Gastroesophageal sphincter (tissue), 4 donors: Measurements from ENCODE around the gene FNBP1. TPM values are rescaled to one million over a fixed set of nuclear protein-coding genes. Genes with fewer than 3 reads are reported as not detected.
A peak's percentile ranks its signal among the peaks of the same experiment; 100 is the strongest.

ENCODE experiments used
- ATAC-seq: fragments of 150-250 bp; one replicate; pipeline ENCODE4 v1.9.1; 2016; ENCODE audit warnings: mild to moderate bottlenecking, moderate library complexity
- H3K27ac ChIP-seq, 4 donors: fragments of 200-600 bp; sonication (generic) in 3 of 4; 1 replicate in 3 of 4; 2 replicates in 1 of 4; pipeline ENCODE4 v1.5.1; 2016 to 2019
- H3K27me3 ChIP-seq: fragments of 200-600 bp; sonication (generic); one replicate; pipeline ENCODE4 v1.5.1; 2019
- H3K36me3 ChIP-seq, 2 donors: fragments of 200-600 bp; sonication (generic); one replicate each; pipeline ENCODE4 v1.5.1; 2019; ENCODE audit warnings: control low read depth in 1 of 2
- H3K4me1 ChIP-seq, 3 donors: fragments of 200-600 bp; sonication (generic); 1 replicate in 2 of 3; 2 replicates in 1 of 3; pipeline ENCODE4 v1.5.1; 2016 to 2019; ENCODE audit warnings: control low read depth in 2 of 3
- H3K4me3 ChIP-seq, 2 donors: fragments of 200-600 bp; sonication (generic); one replicate each; pipeline ENCODE4 v1.5.1; 2019; ENCODE audit warnings: mild to moderate bottlenecking in 1 of 2, moderate library complexity in 1 of 2
- H3K9me3 ChIP-seq, 3 donors: fragments of 200-600 bp; sonication (generic); one replicate each; pipeline ENCODE4 v1.5.1; 2017 to 2019; ENCODE audit warnings: control low read depth in 2 of 3
- EP300 ChIP-seq: sonication (generic); formaldehyde crosslinking; IDR thresholded peaks from one replicate; pipeline ENCODE4 v1.6.1; 2017; ENCODE audit warnings: antibody characterized with exemption, mild to moderate bottlenecking
- POLR2A ChIP-seq, 2 donors: fragments of 450-650 bp; IDR thresholded peaks; one replicate each; pipeline ENCODE4 v1.6.1; 2017; ENCODE audit warnings: antibody characterized with exemption in 2 of 2, mild to moderate bottlenecking in 2 of 2, moderate library complexity in 1 of 2
- POLR2AphosphoS5 ChIP-seq: sonication (generic); formaldehyde crosslinking; IDR thresholded peaks from one replicate; pipeline ENCODE4 v1.6.1; 2017; ENCODE audit warnings: antibody characterized with exemption
- WGBS, 2 donors: methylation state at CpG; one replicate each; pipeline ENCODE4 v1.1.5; 2018; ENCODE audit warnings: low coverage in 1 of 2; 5-methylcytosine and 5-hydroxymethylcytosine counted together
- total RNA-seq, 4 donors: library from RNA; depleted of rRNA; stranded (reverse); fragments of >200 nt; gene quantifications; one replicate each; pipeline ENCODE4 v1.1.0, GENCODE V29; 2016
- TF ChIP-seq, protein P1 (sequence below), 4 experiments: fragments of 200-600 bp in 2 of 4; fragments of 450-650 bp in 2 of 4; sonication (generic) in 1 of 4; IDR thresholded peaks; one replicate each; pipeline ENCODE4 v1.5.1; 2017 to 2019; ENCODE audit warnings: antibody characterized with exemption in 4 of 4, mild to moderate bottlenecking in 2 of 4, moderate library complexity in 2 of 4

FNBP1 gene
- total RNA-seq, 4 donors from 2014 or later, result 119 to 343 (median 188) TPM

- TF ChIP-seq POLR2A (IDR thresholded peaks at IDR 0.05), result no peak
- TF ChIP-seq POLR2AphosphoS5, result peak; percentile 67
- Histone ChIP-seq H3K27me3 (no peaks in the 10 kb centered on the region), H3K9me3 (no peaks in the 10 kb centered on the region), H3K4me1 (peaks cover 0 to 62% (median 4%) of the 10 kb centered on the region in 3 donors), H3K36me3 (peaks cover 0 to 63% of the 10 kb centered on the region in 2 donors), H3K27ac (peak overlapping the region; percentile 68 to 84 (median 78)), H3K4me3 (no peak overlapping the region)
- WGBS, 2 donors, result 22 to 56% methylated on average over 2 to 3 of the region's 6 CpGs
- ATAC-seq, result peak; percentile 51
These were observed 192.0 kb downstream of the FNBP1 start for GRCh38 chr9:129850821-129851550.

GRCh38 chr9:129849901-129850300 lies 193.1 kb downstream of the FNBP1 start:
- H3K4me1 ChIP-seq, result peaks cover 0 to 62% (median 4%) of the 10 kb centered on the region in 3 donors
- no peaks in the 10 kb centered on the region for H3K9me3 ChIP-seq
- H3K36me3 ChIP-seq, result peaks cover 0 to 54% of the 10 kb centered on the region in 2 donors
- ATAC-seq, result no peak
- WGBS, 2 donors, result 75 to 87% methylated on average over 6 of the region's 6 CpGs
- TF ChIP-seq POLR2A (IDR thresholded peaks at IDR 0.05), result no peak
- no peak for TF ChIP-seq POLR2AphosphoS5
- TF ChIP-seq, protein P1, sequence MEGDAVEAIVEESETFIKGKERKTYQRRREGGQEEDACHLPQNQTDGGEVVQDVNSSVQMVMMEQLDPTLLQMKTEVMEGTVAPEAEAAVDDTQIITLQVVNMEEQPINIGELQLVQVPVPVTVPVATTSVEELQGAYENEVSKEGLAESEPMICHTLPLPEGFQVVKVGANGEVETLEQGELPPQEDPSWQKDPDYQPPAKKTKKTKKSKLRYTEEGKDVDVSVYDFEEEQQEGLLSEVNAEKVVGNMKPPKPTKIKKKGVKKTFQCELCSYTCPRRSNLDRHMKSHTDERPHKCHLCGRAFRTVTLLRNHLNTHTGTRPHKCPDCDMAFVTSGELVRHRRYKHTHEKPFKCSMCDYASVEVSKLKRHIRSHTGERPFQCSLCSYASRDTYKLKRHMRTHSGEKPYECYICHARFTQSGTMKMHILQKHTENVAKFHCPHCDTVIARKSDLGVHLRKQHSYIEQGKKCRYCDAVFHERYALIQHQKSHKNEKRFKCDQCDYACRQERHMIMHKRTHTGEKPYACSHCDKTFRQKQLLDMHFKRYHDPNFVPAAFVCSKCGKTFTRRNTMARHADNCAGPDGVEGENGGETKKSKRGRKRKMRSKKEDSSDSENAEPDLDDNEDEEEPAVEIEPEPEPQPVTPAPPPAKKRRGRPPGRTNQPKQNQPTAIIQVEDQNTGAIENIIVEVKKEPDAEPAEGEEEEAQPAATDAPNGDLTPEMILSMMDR (IDR thresholded peaks at IDR 0.05), result no peak
- TF ChIP-seq EP300, result no peak
- peak overlapping the region in 3 of 4 donors; percentile 75 to 84 (median 80) for H3K27ac ChIP-seq
- H3K4me3 ChIP-seq, result no peak overlapping the region
- H3K27me3 ChIP-seq, result no peaks in the 10 kb centered on the region

- Histone ChIP-seq H3K4me3 (no peak overlapping the region), H3K36me3 (peaks cover 0 to 44% of the 10 kb centered on the region in 2 donors), H3K9me3 (no peaks in the 10 kb centered on the region), H3K27me3 (no peaks in the 10 kb centered on the region), H3K4me1 (peaks cover 0 to 62% (median 4%) of the 10 kb centered on the region in 3 donors), H3K27ac (peak overlapping the region in 3 of 4 donors; percentile 31 to 80 (median 75))
- TF ChIP-seq POLR2AphosphoS5 (no peak), EP300 (no peak), POLR2A (IDR thresholded peaks at IDR 0.05) (no peak)
- TF ChIP-seq, protein P1 (IDR thresholded peaks at IDR 0.05), result no peak
- ATAC-seq, result no peak
- WGBS, 2 donors, result 68 to 100% methylated on average over 1 to 2 of the region's 4 CpGs
These were observed 194.1 kb downstream of the FNBP1 start for GRCh38 chr9:129848712-129849441.

- Histone ChIP-seq H3K27me3 (no peaks in the 10 kb centered on the region), H3K9me3 (no peaks in the 10 kb centered on the region), H3K36me3 (peaks cover 0 to 26% of the 10 kb centered on the region in 2 donors), H3K4me3 (no peak overlapping the region), H3K4me1 (peaks cover 0 to 30% (median 4%) of the 10 kb centered on the region in 3 donors), H3K27ac (no peak overlapping the region)
- WGBS, 2 donors, result 66 to 79% methylated on average over 2 of the region's 2 CpGs
- TF ChIP-seq POLR2A (IDR thresholded peaks at IDR 0.05), result no peak
- TF ChIP-seq, protein P1 (IDR thresholded peaks at IDR 0.05), result no peak
- TF ChIP-seq POLR2AphosphoS5, result no peak
- TF ChIP-seq EP300, result no peak
- ATAC-seq, result no peak
These were observed 197.6 kb downstream of the FNBP1 start for GRCh38 chr9:129845373-129845772.

GRCh38 chr9:129841071-129841470 lies 201.9 kb downstream of the FNBP1 start:
- H3K4me3 ChIP-seq, result no peak overlapping the region
- no peaks in the 10 kb centered on the region for H3K27me3 ChIP-seq
- no peak overlapping the region for H3K27ac ChIP-seq
- peaks cover 0 to 31% of the 10 kb centered on the region in 2 donors for H3K36me3 ChIP-seq
- 0 to 57% methylated on average over 1 to 4 of the region's 4 CpGs for WGBS, 2 donors
- H3K9me3 ChIP-seq, result no peaks in the 10 kb centered on the region
- peaks cover 0 to 42% (median 13%) of the 10 kb centered on the region in 3 donors for H3K4me1 ChIP-seq
- no peak for TF ChIP-seq EP300
- TF ChIP-seq POLR2AphosphoS5, result no peak
- TF ChIP-seq, protein P1 (IDR thresholded peaks at IDR 0.05), result no peak
- no peak for TF ChIP-seq POLR2A (IDR thresholded peaks at IDR 0.05)
- ATAC-seq, result no peak
